ENCODE results near the gene PLEKHG4B. TPM values are rescaled to one million over a fixed set of nuclear protein-coding genes. Genes with fewer than 3 reads are reported as not detected.

The PLEKHG4B gene
- total and polyA plus RNA-seq, 2 of the 4 experiments (the other 2 are of a cell fraction): 1.1 TPM

DNA sequence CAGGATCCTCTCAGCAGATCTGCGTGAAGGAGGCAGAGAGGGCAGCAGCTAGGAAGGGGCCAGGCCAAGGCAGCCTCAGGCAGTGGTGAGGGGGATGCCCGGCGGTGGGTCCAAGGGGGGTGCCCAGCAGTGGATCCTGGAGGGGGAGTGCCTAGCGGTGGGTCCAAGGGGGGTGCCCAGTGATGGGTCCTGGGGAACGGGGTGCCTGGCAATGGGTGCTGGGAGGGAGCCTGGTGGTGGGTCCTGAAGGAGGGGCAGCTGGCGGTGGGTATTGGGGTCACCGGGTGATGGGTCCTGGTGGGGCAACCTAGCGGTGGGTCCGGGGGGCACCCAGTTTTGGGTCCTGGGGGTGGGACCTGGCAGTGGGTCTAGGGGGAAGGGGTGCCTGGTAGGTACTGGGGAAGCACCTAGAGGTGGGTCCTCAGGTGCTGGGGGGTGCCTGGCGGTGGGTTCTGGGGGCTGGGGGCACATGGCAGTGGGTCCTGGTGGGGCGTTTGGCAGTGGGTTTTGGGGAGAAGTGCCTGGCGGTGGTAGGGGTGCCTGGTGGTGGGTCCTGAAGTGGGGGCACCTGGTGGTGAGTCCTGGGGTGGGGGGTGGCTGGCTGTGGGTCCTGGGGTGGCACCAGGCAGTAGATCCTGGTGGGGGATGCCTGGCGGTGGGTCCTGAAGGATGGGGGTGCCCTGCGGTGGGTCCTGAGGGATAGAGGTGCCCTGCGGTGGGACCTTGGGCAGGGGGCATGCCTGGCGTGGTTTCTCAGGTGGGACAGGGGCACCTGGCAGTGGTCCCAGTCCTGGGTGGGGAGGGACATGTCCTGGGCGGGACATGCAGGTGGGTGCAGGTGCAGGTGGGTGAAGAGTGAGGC, 101.2 kb downstream of the PLEKHG4B start:
- Histone ChIP-seq H3K4me1 (ENCODE audit: control insufficient read depth, insufficient read depth, low read length) (no peaks in the 10 kb centered on the region), H3K4me2 (ENCODE audit: low read depth, low read length) (no peak overlapping the region), H2AFZ (replicated peaks; ENCODE audit: low read length, poor library complexity) (no peak overlapping the region), H3K23ac (ENCODE audit: low read depth, low read length) (no peak overlapping the region), H2BK20ac (ENCODE audit: low read depth, low read length) (no peak overlapping the region), H3K27ac (ENCODE audit: insufficient read depth, low read length) (no peak overlapping the region), H4K5ac (ENCODE audit: low read depth, low read length) (no peak overlapping the region), H3K14ac (replicated peaks; ENCODE audit: low read depth, low read length) (no peak overlapping the region), H3K9me1 (ENCODE audit: insufficient read depth, low read length) (peaks cover 5% of the 10 kb centered on the region; the same call in 1 of the 2 replicates), H3K18ac (ENCODE audit: low read depth, low read length) (no peak overlapping the region), H3K9me3 (ENCODE audit: control insufficient read depth, insufficient read depth, low read length) (no peaks in the 10 kb centered on the region), H3K4ac (ENCODE audit: low read depth, low read length) (no peak overlapping the region), H2BK120ac (ENCODE audit: low read depth, low read length) (no peak overlapping the region), H2AK9ac (replicated peaks; ENCODE audit: low read depth, low read length, poor library complexity) (no peak overlapping the region), H4K8ac (ENCODE audit: low read depth in 2 of 2, low read length in 2 of 2) (no peak overlapping the region), H3K79me1 (ENCODE audit: low read depth in 1 of 2, low read length in 2 of 2) (no peaks in the 10 kb centered on the region), H2AK5ac (ENCODE audit: low read depth, low read length) (no peak overlapping the region), H3K27me3 (ENCODE audit: control insufficient read depth, insufficient read depth, low read length) (peaks cover 12% of the 10 kb centered on the region; the same call in 1 of the 2 replicates), H3K9ac (ENCODE audit: low read depth, low read length) (no peak overlapping the region), H4K20me1 (ENCODE audit: insufficient read depth, low read length) (peaks cover 2% of the 10 kb centered on the region; the same call in 1 of the 2 replicates), H2BK15ac (ENCODE audit: low read depth, low read length) (no peak overlapping the region), H3K4me3 (ENCODE audit: insufficient read depth, low read depth, low read length) (no peak overlapping the region), H4K91ac (ENCODE audit: insufficient read depth, low read depth, low read length) (no peak overlapping the region), H3K56ac (ENCODE audit: extremely low read depth, insufficient read depth, low read length) (no peak overlapping the region), H2BK5ac (ENCODE audit: low read depth, low read length, poor library complexity, severe bottlenecking) (no peak overlapping the region), H3K36me3 (ENCODE audit: control insufficient read depth, insufficient read depth, low read length) (no peaks in the 10 kb centered on the region)
- DNase-seq (no peak), ATAC-seq (ENCODE audit: low read depth) (no peak)
- intact Hi-C loops (cut with micrococcal nuclease): no loop called here
- ChIA-PET CTCF (interaction anchor here (0.6 kb wide), 1 partner anchor 135 kb away, joined by 3 read pairs; no protein-coding TSS in a partner anchor), POLR2A (ENCODE audit: unreplicated experiment) (no interaction called here)
- in situ Hi-C loops (cut with MboI; ENCODE audit: low sequenced_read_pairs): no loop called here
- dilution Hi-C loops (cut with HindIII; ENCODE audit: low sequenced_read_pairs, unreplicated experiment): no loop called here
- 78% methylated on average over 4 of the region's 17 CpGs; no CpG with 5 or more reads in 1 of the 2 experiments for WGBS, 2 experiments (ENCODE audit: extremely low coverage in 2 of 2, insufficient read length in 1 of 2)
- TF ChIP-seq RFX5 (IDR thresholded peaks at IDR 0.05; ENCODE audit: low read depth, low read length) (no peak), BHLHE40 (IDR thresholded peaks at IDR 0.05; ENCODE audit: low read depth, low read length) (no peak), MAFK (IDR thresholded peaks at IDR 0.05; ENCODE audit: low read depth, low read length) (no peak), MAZ (IDR thresholded peaks at IDR 0.05; ENCODE audit: borderline replicate concordance, low read depth, low read length) (no peak), FOS (IDR thresholded peaks at IDR 0.05; ENCODE audit: low read depth, low read length) (no peak), MXI1 (IDR thresholded peaks at IDR 0.05; ENCODE audit: borderline replicate concordance, low read depth, low read length) (no peak), CEBPB (IDR thresholded peaks at IDR 0.05; ENCODE audit: low read depth, low read length) (no peak), RAD21 (IDR thresholded peaks at IDR 0.05; ENCODE audit: low read length) (no peak), NFE2L2 (IDR thresholded peaks at IDR 0.05; ENCODE audit: low read depth, low read length) (no peak)
- TF ChIP-seq, protein P1, sequence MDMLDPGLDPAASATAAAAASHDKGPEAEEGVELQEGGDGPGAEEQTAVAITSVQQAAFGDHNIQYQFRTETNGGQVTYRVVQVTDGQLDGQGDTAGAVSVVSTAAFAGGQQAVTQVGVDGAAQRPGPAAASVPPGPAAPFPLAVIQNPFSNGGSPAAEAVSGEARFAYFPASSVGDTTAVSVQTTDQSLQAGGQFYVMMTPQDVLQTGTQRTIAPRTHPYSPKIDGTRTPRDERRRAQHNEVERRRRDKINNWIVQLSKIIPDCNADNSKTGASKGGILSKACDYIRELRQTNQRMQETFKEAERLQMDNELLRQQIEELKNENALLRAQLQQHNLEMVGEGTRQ (IDR thresholded peaks at IDR 0.05; ENCODE audit: low read depth, low read length): no peak
- TF ChIP-seq, protein P2, sequence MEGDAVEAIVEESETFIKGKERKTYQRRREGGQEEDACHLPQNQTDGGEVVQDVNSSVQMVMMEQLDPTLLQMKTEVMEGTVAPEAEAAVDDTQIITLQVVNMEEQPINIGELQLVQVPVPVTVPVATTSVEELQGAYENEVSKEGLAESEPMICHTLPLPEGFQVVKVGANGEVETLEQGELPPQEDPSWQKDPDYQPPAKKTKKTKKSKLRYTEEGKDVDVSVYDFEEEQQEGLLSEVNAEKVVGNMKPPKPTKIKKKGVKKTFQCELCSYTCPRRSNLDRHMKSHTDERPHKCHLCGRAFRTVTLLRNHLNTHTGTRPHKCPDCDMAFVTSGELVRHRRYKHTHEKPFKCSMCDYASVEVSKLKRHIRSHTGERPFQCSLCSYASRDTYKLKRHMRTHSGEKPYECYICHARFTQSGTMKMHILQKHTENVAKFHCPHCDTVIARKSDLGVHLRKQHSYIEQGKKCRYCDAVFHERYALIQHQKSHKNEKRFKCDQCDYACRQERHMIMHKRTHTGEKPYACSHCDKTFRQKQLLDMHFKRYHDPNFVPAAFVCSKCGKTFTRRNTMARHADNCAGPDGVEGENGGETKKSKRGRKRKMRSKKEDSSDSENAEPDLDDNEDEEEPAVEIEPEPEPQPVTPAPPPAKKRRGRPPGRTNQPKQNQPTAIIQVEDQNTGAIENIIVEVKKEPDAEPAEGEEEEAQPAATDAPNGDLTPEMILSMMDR (conservative IDR thresholded peaks at IDR 0.05; ENCODE audit: low read depth, low read length): no peak
- TF ChIP-seq, protein P3, sequence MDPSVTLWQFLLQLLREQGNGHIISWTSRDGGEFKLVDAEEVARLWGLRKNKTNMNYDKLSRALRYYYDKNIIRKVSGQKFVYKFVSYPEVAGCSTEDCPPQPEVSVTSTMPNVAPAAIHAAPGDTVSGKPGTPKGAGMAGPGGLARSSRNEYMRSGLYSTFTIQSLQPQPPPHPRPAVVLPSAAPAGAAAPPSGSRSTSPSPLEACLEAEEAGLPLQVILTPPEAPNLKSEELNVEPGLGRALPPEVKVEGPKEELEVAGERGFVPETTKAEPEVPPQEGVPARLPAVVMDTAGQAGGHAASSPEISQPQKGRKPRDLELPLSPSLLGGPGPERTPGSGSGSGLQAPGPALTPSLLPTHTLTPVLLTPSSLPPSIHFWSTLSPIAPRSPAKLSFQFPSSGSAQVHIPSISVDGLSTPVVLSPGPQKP (IDR thresholded peaks at IDR 0.05; ENCODE audit: borderline replicate concordance, low read depth, low read length): no peak
- no TSS peak for BruUV-seq (replicated peaks)

Data from IMR-90 (cell line).